ENCODE data around the gene IFT122.

DNA sequence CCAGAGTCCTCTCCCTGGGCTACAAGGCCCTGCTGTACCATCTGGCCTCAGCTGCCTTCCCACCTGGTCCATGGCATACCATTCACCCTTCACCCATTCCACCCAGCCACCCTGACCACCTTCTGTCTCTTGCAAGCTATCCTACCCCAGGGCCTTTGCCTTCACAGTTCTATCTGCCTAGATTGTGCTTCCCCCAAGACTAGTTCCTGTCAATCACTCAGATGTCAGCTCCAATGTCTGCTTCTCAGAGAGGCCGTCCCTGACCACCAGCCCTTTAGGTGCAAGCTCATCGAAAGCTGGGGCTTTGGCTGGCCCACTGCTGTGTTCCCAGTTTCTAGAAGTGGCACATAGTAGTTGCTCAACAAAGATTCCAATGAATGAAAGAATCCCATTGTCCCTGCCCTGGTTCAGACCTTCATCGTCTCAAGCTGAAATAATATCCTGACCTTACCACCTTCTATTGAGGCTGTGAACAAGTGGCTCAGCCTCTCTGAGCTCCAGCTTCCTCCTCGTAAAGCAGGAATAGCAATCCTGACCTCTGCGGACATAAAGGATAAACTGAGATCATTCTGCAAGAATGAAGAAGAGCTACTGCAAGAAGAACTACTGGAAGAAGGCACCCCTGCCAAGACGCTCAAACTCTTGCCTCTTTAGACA is 27.4 kb upstream of the IFT122 start:
- TF ChIP-seq CTCF (IDR thresholded peaks at IDR 0.05) (no peak), POLR2A (IDR thresholded peaks at IDR 0.05) (no peak)
